CD4-positive, alpha-beta T cell treated with Interleukin-4 for 1 hour (primary cell): ENCODE results near the gene ANO6.
"Not testable (repeated sequence)": the region's sequence is repeated elsewhere in the genome, so short reads cannot be mapped to it uniquely, and the experiment has no call there.

Experiments
- DNase-seq, 2 donors: peaks; one replicate each; pipeline ENCODE4 v3.0.0-alpha.2; 2020 to 2022

The ANO6 gene

DNA sequence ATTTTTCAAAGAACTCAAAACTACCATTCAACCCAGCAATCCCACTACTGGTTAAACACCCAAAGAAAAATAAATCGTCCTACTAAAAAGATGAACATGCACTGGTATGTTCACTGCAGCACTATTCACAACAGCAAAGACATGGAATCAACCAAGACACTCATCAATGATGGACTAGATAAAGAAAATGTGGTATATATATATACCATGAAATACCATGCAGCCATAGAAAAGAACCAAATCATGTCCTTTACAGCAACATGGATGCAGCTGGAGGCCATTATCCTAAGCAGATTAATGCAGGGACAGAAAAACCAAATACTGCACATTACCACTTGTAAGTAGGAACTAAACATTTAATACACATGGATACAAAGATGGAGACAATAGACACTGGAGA lies 3.8 kb upstream of the ANO6 start:
- no peak for DNase-seq

DNA sequence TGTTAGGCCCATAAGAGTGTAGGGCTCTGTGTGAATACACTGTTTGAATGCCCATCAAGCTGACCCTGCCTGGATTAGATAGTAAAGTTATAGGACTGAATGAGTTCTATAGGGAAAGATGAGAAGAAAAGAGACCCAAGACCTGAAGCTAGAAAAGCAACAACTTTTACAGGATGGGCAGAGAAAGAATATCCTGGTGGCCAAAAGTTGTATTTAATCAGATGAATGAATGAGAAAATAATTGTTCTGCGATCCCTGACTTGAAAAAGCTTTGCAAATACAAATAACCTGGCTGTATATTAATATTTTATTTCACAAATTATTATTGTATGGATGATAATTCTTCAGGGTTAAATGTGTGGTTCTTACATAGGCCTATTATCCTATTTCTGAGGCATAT lies 2.8 kb upstream of the ANO6 start:
- DNase-seq: no peak

DNA sequence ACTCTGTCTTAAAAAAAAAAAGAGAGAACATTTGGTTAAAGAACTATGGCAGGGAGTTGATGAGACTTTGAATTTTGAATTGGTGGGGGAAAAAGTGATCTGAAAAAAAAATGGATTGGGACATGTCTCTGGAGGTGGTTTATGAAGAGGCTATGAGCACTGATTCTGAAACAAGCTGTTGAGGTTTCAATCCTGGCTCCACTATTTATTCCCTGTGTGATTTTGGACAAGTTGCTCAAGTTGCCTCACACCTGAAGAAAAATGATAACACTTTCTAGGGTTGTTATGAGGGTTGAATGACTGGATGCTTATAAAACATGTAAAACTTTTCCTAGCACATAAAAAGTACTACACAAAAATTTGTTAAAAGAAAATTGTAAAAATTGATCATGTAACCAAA lies 1.8 kb upstream of the ANO6 start:
- DNase-seq: no peak

DNA sequence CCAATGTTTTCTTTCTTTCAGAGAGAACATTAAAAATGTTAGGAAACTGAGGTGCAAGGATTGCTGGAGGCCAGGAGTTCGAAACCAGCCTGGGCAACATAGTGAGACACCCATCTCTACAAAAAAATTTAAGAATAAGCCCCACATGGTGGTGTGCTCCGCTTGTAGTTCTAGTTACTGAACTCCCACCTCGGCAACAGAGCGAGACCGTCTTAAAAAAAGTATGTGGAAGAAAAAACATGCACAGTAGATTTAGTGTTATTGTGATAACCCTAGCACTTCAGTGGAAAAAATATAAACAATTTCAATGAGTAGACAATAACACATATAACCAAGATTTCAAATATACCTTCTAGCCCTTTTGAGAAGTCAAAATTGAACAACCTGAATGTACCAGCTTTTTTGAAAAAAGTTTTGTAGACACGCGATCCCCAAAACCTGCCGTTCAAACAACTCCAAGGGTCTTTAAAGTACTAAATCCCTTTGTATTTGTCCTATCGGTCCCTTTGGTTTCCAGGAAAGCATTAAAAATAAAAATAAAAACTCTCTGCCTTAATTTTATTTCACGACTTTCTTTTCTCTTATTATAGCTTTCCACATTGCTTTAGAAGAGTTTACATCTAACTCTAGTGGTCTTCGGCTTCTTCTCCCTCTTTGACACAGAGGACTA lies 1.0 kb upstream of the ANO6 start:
- DNase-seq: no peak

DNA sequence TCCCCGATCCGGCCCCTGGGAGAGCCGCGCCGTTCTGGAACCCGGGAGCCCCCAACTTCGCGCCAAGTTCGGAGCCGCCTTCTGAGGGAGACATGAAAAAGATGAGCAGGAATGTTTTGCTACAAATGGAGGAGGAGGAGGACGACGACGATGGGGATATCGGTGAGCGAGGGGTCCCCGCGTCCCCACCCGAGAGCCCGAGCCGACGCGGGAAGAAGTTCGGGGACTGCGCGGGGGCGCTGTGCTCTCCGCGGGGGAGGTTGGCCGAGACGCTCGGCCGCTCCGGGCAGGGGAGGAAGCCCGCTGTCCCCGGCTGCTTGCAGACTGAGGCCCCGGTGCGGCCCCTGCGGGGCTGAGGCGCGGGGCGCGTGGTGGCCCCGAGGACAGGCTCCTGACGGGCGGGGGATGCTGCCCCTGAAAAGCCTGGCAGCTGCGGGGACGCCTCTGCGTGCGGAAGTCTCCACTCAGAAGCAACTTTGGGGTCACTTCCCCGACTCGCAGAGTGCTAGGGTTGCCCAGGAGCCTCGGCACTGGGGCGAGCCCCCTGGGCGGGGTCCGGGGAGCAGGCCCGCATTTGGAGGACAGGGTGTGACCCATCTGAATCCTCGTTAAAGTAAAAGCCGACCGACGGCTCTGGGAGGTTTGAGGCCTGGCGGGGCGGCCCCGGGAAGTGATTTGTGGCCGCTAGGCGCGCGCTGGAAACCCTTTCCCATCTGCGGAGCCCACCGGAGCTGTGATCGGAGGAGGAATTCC lies 511 bp downstream of the ANO6 start:
- DNase-seq: peak; percentile 38 to 49

DNA sequence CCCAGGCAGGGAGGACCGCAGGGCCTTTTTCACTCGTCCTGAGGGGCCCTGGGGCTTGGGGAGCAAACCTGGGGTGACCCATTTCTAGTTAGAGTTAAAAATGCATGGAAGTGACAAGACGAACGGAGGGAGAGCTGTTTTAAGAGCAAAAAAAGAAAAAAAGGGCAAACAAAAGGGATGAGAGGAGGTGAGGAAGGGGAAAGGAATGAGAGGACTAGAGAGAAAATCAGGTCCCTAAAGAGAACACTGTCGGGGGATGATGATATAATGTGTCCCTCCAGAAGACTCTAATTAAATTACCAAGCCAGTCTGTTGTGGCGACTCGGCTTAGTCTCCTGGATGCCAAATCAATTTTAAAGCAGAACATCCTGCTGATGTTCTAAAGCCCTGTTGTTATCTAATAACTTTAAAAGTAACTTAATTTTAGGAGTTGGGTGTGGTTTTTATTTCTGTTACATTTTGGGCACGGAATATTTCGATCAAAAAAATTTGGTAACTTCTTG lies 1.1 kb downstream of the ANO6 start:
- no peak for DNase-seq

DNA sequence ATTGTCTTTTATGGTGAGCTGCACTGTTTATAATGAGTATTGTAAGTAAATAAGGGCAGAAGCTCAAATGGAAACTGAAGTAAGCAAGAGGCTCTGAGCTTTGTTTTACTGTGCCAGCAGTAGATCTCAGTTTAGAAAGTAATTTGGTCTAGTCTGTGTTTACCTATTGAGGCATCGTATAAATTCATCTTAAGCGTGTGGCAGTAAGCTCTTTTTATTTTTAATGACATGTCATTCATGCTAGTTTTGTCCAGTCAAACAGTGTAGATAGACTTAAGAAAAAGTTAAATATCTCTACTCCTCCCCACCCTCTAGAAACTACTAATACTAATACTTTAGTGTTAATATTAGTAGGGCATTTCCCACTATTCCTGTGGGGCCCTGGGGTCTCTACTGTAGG lies 2.0 kb downstream of the ANO6 start:
- DNase-seq: no peak

DNA sequence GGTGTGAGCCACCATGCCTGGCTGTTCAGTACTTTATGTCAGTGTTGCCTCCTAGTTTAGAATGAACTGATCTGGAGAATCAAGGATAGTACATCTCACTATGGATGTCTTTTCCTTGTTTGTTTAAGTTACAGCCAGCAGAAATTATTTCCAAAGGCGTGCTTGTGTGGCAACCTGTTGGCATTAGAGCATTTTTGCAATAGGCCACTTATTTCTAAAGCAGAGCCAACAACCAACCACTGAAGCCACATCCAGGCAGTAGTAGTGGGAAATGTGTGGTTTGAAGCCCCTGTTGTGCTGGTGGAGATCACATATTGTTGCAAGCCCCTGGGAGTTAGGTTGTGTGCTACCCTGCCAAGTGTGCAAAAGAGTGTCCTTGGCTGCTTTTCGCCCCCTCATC lies 3.7 kb downstream of the ANO6 start:
- DNase-seq: no peak

DNA sequence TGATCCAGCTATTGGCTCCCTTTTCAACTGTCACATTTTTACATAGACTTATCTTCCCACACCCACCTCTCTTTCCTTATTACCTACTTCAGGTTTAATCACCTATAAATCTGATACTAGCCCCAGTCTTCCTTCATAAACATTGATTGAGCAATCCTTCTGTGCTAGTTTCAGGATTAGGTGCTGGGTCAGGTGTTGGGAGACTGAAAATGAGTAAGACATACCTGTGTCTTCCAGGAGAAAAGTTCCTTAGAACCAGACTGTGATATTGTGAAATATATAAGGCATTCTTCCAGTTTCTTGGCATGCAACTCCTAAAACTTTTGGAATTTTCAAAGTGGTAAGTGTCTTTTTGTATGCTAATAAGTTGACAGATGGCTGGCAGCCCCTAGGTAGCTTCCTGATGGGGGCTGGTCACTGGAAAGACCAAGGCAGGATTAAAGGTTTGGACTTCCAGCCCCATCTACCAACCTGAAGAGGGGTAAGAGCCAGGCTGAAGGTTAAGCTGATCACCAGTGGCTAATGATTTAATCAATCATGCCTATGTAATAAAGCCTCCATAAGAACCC lies 4.6 kb downstream of the ANO6 start:
- DNase-seq: no peak

DNA sequence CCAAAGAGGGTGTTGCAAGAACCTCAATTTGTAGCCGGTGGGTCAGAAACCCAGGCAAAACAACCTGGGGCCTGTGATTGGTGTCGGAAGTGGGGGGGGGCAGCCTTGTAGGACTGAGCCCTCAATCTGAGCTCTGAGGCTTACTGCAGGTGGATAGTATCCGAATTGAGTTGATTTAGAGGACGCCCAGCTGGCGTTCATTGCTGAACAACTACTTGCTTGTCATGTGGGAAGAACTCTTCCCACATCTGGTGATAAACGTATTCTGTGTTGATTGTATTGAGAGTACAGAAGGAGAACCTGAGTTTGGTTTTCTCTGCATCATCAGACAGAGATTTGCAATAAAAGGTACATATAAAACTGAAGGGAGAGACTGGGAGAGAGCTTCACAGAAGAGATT lies 5.1 kb downstream of the ANO6 start:
- DNase-seq: no peak

DNA sequence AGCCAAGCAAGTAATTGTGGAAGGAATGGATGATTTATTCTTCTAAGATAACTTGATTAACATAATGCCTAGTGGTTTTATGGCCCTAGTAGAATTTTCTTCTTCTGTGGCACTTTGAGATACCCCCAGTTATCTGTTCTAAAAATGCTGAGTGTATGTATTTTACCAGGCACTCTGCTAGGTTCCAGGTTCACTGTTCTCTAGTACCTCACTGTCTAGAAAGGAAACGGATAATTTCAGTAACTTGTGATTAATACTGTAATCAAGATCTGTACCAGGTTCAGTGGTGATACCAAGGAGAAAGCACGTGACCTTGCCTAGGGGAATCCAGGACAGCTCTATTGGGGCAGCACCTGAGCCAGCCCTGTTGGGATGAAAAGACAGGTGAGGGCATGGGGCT lies 8.0 kb downstream of the ANO6 start:
- DNase-seq: no peak

DNA sequence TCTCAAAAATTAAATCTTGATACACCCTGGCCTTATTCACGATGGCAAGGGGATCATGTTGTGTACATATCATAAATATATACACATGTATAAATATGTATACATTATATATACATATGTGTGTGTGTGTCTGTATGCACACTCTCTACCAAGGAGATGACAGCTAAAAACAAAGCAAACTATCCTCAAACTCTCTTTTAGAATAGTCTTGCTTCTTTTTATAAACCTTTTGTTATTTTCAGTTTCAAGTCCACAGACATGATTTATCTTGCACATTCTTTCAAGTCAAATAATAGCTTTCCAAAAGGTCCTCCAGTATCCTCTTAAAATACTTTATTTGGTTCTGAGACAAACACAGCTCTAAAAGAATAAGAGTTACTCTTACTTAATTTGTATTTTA lies 8.4 kb downstream of the ANO6 start:
- DNase-seq: no peak

DNA sequence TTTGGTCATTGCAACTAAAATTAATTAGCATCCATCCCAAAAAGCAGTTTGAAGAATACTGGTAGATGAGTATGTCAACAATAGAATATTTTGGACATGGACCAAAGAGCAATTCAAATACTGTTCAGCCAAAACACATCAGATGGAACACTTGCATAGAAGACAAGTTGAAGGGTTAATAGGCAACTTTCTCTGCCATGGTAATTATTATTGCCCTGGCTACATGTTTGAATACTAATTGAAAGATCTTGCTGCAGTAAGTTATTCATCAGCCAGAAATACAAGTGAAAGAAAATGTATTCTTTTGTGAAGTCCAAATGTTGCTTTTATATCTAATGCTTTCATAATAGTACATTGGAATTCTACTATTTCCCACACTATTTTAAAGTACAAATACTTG lies 10.1 kb downstream of the ANO6 start:
- no peak for DNase-seq

DNA sequence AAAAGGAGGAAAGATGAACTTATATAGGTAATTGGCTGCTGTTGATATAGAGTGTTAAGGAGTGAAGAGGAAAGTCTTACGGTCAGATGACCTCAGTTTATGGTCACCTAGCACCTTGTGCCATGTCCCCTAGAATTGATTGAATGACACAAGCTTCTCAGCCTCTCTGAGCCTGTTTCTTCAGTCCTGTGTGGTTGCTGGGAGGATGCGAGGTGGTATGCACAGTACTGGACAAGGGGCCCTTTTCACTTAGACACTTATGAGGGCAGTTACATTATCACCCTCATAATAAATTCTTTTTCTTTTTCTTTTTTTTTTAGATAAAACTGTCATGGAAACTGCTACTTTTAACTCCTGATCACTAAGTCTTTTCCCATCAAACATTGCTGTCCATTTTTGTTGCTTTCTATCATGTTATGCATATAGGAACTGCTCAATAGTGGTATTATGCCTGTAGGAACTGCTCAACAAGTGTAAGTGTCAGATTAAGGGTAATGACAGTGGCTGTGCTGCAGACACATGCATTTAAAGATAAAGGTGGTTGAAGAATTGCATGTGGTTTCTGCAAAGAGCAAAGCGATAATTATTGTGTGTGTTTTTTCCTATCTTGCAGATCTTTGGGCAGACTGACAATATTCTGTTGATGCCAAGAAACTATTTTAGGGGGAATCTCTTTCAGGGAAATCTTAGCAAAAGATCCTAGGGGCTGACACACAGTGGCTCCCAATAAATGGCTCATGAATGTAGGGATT lies 11.6 kb downstream of the ANO6 start:
- DNase-seq: no peak

DNA sequence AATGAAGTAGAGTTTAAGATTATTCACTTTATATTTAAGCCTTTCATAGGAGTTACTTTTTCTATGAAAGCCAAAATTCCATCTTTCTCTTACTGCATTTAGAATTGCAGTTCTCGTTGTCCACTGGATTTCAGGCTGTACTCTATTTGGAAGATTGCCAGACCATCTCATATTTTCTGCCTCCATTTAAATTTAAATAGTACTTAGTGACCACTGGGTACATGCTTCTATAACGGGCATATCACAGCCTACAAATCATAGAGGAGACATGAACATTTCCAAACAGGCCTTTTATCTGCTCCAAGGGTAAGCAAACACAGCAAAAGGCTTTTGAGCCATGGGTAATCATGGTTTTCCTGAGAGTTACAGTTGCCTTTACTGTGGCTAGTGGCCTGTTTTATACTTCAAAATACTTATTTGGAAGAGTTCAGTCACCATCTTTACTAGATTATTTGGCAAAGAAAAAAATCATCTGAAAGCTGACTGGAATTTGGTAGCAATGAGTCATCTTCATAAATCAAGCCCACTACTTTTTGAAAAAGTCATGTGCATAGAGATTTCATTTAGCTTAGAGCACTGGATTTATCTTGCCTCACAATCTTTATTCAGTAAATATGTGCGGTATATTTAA lies 15.7 kb downstream of the ANO6 start:
- no peak for DNase-seq

DNA sequence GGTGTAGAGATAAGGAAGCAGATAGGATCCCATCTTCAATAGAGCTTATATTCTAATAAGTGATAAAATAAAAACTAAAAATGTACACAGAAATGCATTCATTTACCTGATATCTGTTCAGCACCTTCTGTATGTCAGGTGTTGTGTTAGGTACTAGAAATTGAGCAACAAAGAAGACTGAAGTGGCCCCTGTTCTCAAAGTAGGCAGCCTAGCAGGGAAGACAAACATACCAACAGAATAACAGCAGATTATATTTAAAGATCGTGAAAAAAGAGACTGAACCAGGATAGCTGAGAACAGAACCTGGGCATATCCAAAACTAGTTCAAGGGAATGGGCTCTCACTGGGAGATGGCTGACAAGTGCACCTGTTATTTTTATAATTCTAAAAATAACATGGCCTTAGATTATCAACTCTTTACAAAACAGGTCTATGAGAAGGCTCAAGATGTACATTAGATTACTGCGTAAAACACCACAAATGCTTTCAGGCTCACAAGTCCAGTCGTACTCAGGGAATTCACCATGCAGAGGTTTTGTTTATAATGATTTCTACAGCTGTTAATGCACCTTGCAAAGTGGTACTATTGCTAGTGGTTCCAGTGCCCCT lies 16.4 kb downstream of the ANO6 start:
- no peak for DNase-seq

DNA sequence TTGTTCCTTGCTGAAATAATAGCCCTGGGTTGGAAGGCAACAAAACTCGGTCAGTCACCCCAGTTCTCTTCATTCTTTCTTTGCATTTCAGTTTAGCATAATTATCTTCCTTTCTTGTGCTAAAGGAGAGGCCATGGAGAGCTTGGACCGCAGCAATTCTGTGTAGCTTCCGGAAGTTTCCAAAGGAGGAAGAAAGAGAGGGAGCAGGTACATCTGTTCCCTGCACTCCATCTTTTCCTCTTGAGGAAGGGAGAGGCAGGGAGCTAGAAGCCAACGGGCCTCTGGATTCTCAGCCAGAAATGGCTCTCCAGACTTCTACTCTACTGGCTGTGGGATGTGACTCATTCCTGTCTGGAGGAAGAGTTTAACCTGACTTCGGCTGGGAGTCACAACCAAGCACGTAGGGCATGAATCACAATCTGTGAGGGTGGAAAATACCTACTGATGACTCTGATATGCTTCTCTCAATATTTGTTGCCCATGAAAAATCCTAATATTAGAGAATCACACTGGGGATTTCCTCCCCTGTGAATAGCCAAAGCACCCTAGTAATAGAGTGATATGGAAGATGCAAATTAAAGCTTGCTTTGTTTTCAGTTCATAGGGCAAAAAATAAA lies 17.0 kb downstream of the ANO6 start:
- DNase-seq: no peak

DNA sequence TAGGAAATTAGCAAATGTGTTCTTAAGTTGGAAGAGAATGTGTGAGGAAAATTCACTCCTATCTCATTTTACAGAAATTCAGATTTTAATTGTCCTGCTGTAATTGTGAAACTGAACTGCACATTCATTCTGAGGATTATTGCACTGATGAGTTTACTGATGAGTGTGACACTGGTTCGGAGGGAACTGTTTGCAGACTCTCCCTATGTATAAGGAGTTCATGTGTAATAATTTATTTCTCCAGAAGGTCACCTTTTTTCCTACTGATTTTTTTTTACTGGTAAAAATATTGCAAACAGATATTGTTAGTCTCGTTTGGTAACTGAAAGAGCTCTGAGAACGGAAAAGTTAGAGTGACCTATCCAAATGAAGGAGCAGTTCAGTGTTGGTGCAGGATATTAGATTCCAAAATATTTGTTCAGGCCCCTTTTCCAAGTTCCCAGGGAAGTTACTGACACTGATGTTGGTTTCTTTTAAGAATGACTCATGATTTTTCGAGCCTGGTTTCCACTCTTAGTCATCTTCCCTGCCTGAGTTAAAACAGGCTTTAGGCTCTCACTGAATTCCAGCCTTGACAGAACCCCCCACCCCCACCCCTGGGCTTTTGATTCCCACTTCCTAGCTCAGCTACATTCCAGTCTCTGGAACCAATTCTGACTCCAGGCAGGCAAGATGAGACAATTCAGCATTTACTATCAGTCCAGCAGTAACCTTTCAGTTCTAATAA lies 18.4 kb downstream of the ANO6 start:
- DNase-seq: no peak

DNA sequence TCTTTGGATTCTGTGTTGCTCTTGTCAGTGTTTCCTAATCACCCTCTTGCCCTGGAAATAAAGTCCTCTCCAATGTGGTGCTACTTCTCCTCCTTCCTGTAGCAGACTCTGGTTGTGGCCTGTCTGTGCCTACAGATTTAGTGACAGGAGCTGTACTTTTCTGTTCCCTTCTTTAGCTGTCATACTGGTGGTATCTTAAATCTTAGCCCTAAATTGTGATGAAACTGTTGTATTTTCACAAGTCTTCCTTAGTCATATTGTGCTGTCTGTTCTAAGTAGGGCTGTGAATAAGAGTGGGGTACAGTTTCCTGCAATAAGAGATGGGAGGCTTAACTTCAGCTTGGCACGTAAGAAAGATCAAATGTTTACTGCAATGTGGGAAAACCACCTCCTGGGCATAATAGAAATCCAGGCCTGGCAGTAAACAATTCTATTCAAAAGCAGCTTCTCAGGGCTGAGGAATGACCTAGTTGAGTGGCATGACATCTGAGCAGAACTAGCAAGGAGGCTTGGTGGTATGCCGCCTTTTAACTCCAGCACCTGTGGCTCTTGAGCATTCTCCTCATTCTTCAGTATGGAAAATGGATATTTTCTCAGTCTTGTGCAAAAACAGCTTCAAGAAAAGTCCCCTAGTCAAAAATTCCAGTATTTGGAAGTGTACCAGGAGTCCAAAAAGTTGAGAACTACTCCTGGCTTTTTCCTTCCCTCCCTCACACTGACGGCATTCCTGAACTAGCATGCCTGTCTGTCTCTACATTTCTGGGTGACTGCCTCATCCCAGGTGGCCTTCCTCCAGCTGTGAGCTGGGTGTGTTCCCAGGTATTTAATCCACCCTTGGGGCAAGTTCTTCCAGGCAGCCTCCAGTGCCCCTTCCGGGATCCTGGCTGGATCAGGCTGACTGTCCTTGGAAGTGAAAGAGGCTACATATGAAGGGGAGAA lies 19.5 kb downstream of the ANO6 start:
- DNase-seq: no peak

DNA sequence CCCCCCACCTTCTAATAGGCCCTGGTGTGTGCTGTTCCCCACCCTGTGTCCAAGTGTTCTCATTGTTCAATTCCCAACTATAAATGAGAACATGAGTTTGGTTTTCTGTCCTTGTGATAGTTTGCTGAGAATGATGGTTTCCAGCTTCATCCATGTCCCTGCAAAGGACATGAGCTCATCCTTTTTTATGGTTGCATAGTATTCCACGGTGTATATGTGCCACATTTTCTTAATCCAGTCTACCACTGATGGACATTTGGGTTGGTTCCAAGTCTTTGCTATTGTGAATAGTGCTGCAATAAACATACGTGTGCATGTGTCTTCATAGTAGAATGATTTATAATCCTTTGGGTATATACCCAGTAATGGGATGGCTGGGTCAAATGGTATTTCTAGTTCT lies 20.5 kb downstream of the ANO6 start:
- DNase-seq: not testable (repeated sequence)
